Measurements from ENCODE around the gene CDH23.

DNA sequence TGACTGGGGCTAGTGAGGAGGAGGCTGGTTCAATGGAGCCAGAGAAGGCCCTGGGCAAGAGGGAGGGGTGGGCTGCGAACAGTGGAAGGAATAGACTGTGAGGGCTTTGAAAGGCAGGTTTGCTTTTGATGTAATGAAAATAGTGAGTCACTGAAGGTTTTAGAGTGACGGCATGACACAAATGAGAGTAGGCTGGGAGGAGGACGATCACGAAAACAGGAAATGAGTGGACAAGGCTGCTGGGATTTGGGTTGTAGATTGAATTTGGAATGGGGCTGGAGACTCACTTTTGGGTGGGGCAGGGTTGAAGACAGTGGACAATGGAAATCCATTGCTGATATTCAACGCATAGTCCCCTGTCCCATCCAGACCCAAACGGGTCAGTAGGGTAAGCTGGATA lies 139.6 kb downstream of the CDH23 start:
- TF ChIP-seq, protein P1, sequence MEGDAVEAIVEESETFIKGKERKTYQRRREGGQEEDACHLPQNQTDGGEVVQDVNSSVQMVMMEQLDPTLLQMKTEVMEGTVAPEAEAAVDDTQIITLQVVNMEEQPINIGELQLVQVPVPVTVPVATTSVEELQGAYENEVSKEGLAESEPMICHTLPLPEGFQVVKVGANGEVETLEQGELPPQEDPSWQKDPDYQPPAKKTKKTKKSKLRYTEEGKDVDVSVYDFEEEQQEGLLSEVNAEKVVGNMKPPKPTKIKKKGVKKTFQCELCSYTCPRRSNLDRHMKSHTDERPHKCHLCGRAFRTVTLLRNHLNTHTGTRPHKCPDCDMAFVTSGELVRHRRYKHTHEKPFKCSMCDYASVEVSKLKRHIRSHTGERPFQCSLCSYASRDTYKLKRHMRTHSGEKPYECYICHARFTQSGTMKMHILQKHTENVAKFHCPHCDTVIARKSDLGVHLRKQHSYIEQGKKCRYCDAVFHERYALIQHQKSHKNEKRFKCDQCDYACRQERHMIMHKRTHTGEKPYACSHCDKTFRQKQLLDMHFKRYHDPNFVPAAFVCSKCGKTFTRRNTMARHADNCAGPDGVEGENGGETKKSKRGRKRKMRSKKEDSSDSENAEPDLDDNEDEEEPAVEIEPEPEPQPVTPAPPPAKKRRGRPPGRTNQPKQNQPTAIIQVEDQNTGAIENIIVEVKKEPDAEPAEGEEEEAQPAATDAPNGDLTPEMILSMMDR (conservative IDR thresholded peaks at IDR 0.05; ENCODE audit: low read depth, low read length): no peak
- TF ChIP-seq EZH2 (IDR thresholded peaks at IDR 0.05; ENCODE audit: low read length, unreplicated experiment) (no peak), EZH2phosphoT487 (IDR thresholded peaks at IDR 0.05; ENCODE audit: borderline replicate concordance, low read length) (no peak)
